Stimulated activated CD8-positive, alpha-beta memory T cell treated with anti-CD3 and anti-CD28 coated beads, Interleukin-4, amount 100 ng/mL, for 4 hours (primary cell): ENCODE data around the gene JTB.
"Not testable (repeated sequence)": the region's sequence is repeated elsewhere in the genome, so short reads cannot be mapped to it uniquely, and the experiment has no call there.

Source experiments
- DNase-seq, 2 donors: peaks; one replicate each; pipeline ENCODE4 v3.0.0-alpha.2; 2020; ENCODE audit warnings: low read depth in 2 of 2, low spot score in 1 of 2

JTB gene

DNA sequence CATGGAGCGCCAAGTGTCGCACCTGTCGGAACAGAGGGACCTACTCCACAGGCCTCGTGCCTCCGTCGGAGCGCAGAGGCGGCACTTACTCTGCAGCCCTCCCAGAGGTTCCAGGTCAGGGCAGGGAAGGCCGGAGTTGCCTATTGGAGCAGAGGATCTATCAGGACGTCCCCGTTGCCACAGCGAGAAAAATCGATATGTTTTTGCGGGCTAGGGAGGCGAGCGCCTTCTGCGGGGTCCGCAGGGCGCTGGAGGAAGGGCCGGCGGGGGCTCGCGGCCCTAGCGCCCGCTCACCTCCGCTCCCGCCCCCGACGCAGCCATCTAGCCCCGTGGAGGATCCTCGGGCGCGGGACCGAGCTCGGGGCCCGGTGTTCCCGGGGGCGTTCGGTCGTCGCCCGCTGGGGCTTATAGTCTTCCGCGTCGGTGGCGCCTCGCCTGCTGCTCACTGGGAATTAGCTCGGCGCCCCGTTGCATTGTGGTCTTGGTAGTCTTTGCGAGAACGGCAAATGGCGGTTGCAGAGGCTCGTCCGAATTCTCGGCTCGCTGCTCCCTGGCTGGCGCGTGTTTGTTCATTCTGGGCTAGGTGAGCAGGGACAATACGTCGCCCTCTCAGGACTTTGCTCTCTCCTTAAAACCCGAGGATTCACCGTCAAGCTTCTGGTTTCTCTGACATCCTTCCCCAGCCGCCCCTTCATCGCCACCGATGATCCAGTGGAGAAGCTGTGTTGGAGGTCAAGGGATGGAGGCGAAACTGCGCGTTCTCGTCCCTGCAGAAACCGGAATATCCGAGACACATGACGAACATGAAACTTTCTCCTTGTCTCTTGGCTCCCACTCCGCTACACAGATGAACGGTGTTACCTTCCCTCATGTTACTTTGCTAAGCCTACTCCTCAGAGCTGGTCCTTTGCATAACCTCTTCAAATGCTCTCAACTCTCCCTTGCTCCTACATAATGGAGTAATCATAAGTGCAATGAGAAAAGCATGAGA is at the start of gene JTB:
TSS of gene JTB (minus strand) at position 425 of the 991 bp plus-strand sequence. CDS start at position 3, 422 bp downstream.
- peak; percentile 68 to 70 for DNase-seq

GRCh38 chr1:154019940-154020339 is 42.5 kb upstream of the JTB start:
- DNase-seq, result no peak

DNA sequence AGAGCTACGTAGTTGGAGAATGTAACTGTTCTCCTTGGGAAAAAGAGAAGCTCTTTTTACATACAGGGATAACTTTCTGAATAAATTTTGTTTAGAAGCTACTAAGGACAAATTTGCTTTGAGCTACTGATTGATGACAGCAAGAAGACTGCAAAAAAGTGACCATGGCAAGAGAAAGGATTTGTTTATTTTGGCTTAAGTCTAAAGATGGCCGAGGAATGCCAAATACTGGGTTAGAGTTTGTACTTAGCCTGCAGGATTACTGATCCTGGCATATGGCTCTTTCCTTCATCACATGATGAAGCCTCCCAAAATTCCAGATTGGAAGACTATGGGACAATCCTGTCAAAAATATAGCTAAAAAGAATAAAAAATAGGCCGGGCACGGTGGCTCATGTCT is 41.8 kb upstream of the JTB start:
- no peak for DNase-seq

DNA sequence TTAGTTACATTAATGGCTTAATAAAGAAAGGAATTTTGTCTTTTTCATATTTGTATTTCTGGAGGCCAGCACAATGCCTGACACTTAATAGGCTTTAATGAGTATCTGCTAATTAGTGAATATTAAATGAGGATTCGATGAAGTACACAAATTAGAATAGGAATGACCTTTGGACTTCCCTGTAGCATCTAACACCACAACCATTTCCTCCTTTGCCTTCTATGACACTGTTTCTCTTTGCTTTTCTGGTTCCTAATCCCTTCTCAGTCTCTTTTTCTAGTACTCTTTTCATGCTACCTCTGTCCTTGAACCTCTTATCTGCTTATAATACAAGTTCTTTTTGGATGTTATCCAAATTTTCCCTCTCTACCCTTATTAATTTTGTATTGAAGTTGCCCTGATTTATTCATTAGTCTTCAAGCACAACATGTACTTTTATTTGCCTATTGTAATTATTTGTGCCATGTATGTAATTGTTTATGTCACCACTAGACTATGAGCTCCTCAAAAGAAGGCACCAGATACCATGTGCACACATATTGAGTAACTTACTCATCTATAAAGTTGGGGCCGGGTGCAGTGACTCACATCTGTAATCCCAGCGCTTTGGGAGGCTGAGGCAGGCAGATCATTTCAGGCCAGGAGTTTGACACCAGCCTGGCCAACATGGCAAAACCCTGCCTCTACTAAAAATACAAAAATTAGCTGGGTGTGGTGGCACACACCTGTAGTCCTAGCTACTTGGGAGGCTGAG is 36.9 kb upstream of the JTB start:
- no peak for DNase-seq

DNA sequence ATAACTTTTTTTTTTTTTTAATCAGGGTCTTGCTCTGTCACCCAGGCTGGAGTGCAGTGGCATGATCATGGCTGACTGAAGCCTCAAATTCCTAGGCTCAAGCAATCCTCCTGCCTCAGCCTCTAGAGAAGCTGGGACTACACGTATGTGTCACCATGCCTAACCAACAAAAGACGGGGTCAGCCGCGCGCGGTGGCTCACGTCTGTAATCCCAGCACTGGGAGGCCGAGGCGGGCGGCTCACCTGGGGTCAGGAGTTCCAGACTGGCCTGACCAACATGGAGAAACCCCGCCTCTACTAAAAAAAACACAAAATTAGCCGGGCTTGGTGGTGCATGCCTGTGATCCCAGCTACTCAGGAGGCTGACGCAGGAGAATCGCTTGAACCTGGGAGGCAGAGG is 35.1 kb upstream of the JTB start:
- not testable (repeated sequence) for DNase-seq

DNA sequence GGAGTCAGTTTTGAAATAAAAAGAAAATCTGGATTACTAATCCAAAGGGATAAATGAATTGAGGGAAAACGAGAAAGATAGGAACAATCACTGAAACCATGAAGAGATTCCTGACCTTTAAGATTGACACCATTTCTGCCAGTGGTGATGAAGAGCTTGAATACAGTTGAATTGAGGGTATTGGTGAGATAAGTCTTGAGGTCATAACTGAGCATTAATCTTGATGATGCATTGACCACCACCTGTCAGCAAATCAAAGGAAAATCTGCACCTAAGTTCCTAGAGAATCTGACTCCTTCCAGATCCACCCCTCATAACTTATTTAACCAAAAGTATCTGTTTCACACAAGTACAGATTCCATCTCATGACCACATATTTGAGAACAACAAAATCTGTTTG is 34.7 kb upstream of the JTB start:
- DNase-seq, result no peak

- no peak for DNase-seq
Observed at GRCh38 chr1:154006136-154006535, 28.7 kb upstream of the JTB start.

DNA sequence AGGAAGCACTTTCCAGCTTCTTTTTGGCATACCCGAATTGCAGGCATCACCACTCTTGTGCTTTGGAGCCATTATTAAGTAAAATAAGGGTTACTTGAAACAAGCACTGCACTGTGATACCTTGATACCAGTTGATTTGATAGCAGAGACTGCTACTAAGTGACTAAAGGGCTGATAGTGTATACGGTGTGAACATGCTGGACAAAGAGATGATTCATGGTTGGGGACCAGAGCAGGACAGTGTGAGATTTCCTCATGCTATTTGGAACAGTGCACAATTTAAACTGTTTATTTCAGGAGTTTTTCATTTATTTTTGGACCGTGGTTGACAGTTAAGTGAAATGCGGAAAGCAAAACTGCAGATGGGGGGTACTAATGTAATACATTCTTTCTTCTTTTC is 22.9 kb upstream of the JTB start:
- no peak for DNase-seq

- DNase-seq, result not testable (repeated sequence)
Observed at GRCh38 chr1:153996882-153997281, 19.4 kb upstream of the JTB start.

GRCh38 chr1:153995640-153996039 is 18.2 kb upstream of the JTB start:
- DNase-seq, result no peak

GRCh38 chr1:153995202-153995601 is 17.7 kb upstream of the JTB start:
- no peak for DNase-seq

DNA sequence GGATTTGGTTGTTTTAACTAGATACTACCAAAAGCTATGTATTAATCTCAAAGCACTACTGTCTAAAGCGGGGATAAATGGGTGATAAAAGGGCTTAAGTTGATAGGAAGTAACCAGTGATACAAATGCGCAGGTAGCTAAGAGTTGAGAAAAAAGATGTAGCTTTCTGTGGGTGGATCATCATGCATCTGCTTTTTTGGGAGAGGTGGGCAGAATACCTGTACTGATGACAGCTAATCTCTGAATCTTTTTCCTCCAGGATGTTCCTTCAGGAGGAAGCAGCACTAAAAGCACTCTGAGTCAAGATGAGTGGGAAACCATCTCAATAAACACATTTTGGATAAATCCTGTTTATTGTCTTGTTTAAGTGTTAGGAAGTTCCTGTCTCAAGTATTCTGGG is 14.3 kb upstream of the JTB start:
- DNase-seq, result no peak

DNA sequence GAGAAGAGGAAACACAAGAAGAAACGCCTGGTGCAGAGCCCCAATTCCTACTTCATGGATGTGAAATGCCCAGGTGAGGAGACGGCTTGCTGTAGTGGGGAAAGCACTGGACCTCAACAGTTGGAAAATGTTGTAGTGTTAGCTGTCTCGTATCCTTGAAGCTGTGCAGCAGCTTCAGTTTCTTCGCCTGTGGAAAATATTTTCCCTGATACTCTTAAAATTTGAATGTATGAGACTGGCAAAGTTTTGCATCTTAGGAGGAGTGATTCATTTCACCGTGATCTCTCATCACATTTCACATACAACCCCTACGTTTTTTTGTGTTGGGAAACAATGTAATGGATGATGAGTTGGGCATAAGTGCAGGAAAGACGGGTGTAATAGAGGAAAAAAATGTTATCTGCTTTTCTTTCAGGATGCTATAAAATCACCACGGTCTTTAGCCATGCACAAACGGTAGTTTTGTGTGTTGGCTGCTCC is 13.7 kb upstream of the JTB start:
- no peak for DNase-seq

GRCh38 chr1:153990468-153991150 is 13.1 kb upstream of the JTB start, which contains the start of gene RPS27:
TSS of gene RPS27 (plus strand) at chr1:153990762. CDS start at chr1:153990797, 35 bp downstream.
- peak; percentile 63 to 82 for DNase-seq

GRCh38 chr1:153987621-153988020 is 10.1 kb upstream of the JTB start:
- DNase-seq, result no peak

DNA sequence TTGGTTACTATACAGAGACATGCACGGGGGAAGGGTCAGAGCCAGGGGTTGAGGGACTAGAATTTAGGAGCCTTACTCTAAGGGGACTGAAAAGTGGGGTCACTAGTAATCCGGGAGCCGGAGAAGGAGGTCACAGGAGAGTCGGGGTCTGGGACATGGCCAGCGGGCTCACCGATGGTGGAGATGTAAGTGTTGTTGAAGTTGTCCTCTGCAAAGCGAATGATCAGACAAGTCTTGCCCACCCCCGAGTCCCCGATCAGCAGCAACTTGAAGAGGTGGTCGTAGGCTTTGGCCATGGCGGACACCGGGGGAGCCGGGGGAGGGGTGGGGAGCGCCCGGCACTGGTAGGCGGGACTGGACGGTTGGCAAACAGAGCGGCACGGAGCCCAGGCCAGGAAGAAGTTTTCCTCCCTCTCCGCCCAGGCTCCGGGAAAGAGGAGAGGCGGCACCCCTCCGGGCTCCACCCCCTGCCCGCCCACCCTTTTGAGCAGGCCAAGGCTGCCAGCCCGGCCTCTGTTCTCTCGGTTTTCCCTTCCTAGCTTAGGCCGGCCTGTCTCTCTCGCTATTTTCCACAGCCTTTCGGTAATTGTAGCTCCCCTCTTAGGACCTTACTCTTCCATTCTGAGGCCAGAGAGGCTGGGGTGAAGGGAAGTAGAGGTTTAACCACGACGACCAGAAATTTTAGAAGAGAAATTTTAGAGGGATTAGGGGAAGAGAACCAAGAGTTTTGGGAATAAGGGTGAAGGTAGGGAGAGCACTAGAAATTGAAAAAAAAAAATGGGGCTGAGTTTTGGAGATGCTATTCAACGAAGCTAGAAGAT is 8.7 kb upstream of the JTB start, which contains the start of gene RAB13:
TSS of gene RAB13 (minus strand) at position 399 of the 821 bp plus-strand sequence. CDS start at position 296, 103 bp downstream.
- no peak for DNase-seq

DNA sequence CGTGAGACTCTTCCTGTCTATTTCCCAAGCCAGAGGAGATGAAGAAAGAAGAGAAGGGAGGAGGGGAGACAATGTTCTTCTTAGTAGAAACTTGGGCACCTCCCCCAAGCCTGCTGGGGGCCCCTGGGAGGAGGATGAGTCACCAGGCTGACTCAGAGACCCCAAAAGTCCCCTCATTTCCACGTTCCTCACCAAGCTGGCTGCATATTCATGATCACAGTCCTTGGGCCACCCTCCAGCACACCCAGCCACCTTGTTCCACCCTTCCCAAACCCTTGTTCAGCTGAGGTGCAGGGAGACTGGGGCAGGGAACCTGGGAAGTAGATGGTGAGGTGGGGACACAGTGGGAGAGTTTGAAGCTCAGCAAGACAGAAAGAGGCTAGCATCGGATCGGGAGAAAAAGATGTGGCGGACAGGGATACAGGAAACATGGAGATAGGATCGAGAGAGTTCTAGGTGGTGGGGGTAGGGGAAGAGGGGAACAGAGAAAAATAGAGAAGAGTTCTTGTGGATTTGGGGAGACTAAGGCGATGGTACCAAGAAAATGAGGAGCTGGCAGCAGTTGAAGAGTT is 8.0 kb upstream of the JTB start:
- DNase-seq, result peak in 1 of 2 donors; percentile 49

GRCh38 chr1:153984123-153984894 is 6.8 kb upstream of the JTB start:
- DNase-seq, result no peak

- DNase-seq, result not testable (repeated sequence)
Observed at GRCh38 chr1:153981735-153982134, 4.3 kb upstream of the JTB start.
